Psoas muscle (tissue), 8 donors: Measurements from ENCODE around the gene VPS35L. TPM values are rescaled to one million over a fixed set of nuclear protein-coding genes. Genes with fewer than 3 reads are reported as not detected.

Experiments
- ATAC-seq, 4 donors: fragments of 200-7000 bp; cut with Tn5 transposase; one replicate each; pipeline ENCODE4 v1.9.1; 2020; ENCODE audit warnings: moderate library complexity in 3 of 4, mild to moderate bottlenecking in 2 of 4
- DNase-seq, 2 donors: peaks; one replicate each; pipeline ENCODE4 v3.0.0-alpha.2; 2020
- H3K27ac ChIP-seq: fragments of 200-600 bp; one replicate; pipeline ENCODE4 v1.8.0; 2022
- H3K27me3 ChIP-seq, 3 donors: fragments of 200-600 bp in 1 of 3; one replicate each; pipeline versions ENCODE4 v1.6.1 to v1.8.0; 2013 to 2022; ENCODE audit warnings: low read length in 2 of 3, mild to moderate bottlenecking in 2 of 3, moderate library complexity in 1 of 3; ENCODE audit not compliant: insufficient read depth in 3 of 3
- H3K36me3 ChIP-seq, 2 donors: fragments of 200-600 bp in 1 of 2; one replicate each; pipeline versions ENCODE4 v1.6.1 to v1.8.0; 2013 to 2022; ENCODE audit warnings: low read depth in 1 of 2, mild to moderate bottlenecking in 1 of 2, moderate library complexity in 1 of 2; ENCODE audit not compliant: insufficient read depth in 1 of 2
- H3K4me1 ChIP-seq: fragments of 200-600 bp; one replicate; pipeline ENCODE4 v1.8.0; 2022
- H3K4me3 ChIP-seq: fragments of 200-600 bp; one replicate; pipeline ENCODE4 v1.8.0; 2022; ENCODE audit warnings: mild to moderate bottlenecking
- H3K9me3 ChIP-seq: fragments of 200-600 bp; one replicate; pipeline ENCODE4 v1.8.0; 2022
- WGBS, 3 donors: extraction: QIAGEN DNeasy Blood & Tissue Kit; methylation state at CpG; one replicate each; pipeline versions ENCODE4 v1.1.6 to v1.1.7; 2013; 5-methylcytosine and 5-hydroxymethylcytosine counted together
- intact Hi-C, 2 donors: fragments of 100-400 bp; cut with DNase I; formaldehyde crosslinking; loops; one replicate each; pipeline versions ENCODE4 v1.11.0 to v1.14.2; 2022
- polyA plus RNA-seq, 3 donors: library from polyadenylated mRNA; stranded (reverse); fragments of 200-250 nt; gene quantifications; one replicate each; pipeline ENCODE4 v1.2.3, GENCODE V29; 2013
- total RNA-seq, 4 donors: library from RNA; stranded (reverse); fragmentation: NEBNext Ultra II Directional in 2 of 4; extraction: Animal tissue kit (Norgen Biotek cat#: 25700) in 2 of 4; gene quantifications; one replicate each; pipeline versions ENCODE4 v1.2.1 to v1.2.4, GENCODE V29; 2021 to 2023
- TF ChIP-seq, protein P1 (sequence below): fragments of 200-600 bp; IDR thresholded peaks from one replicate; pipeline ENCODE4 v1.8.0; 2022; ENCODE audit warnings: antibody characterized with exemption
- donor health status: healthy with polysubstance abuse.
- donor health status: DM: no; HTN: no; CAD: no; lungs with moderate emphysema.
- donor health status: Bipolar disorder and iron deficiency.
- donor health status: healthy.
- donor health status: DM: yes; HTN: yes; CAD: no.
- donor health status: DM: no; HTN: no; CAD: no.
- donor health status: DM: no; HTN: no; CAD: no.
- donor health status: DM: yes; HTN: yes; CAD: no.

The VPS35L gene
- total and polyA plus RNA-seq, 7 donors, result 12.6 to 34.6 (median 27.8) TPM

DNA sequence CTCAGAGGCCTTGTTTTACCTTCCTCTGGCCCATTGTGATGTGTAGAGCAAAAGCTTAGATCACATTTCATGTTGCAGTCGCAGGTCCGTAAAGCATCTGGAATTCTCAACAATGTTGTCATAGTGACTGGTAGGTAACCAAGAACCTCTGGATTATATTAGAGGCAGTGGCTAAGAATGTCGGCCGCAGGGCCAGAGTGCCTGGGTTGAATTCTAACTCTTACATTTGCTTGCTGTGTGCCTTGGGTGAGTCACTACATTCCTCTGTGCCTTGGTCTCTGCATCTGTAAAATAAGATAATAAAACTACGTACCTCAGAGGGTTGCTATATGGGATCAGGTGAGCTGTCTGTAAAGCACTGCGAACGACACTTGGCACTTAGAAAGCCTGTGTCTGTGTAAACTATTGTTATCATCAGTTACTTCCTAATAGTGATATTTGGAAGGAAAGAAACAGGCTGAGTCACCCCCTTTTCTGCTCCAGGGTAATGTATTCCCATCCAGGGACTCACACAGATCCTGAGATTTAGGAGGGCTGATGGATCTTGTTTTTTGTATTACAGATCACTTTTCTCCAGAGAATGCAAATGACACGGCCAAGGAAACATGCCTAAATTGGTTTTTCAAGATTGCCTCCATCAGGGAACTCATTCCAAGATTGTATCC, 52.2 kb downstream of the VPS35L start:
- ATAC-seq, result no peak
- H3K9me3 ChIP-seq, result no peaks in the 10 kb centered on the region
- H3K27me3 ChIP-seq, result no peaks in the 10 kb centered on the region
- 83 to 87% (median 86%) methylated on average over 8 of the region's 8 CpGs for WGBS, 3 donors
- peaks cover 25% of the 10 kb centered on the region for H3K4me1 ChIP-seq
- peaks cover 3 to 63% of the 10 kb centered on the region in 2 donors for H3K36me3 ChIP-seq
- TF ChIP-seq, protein P1, sequence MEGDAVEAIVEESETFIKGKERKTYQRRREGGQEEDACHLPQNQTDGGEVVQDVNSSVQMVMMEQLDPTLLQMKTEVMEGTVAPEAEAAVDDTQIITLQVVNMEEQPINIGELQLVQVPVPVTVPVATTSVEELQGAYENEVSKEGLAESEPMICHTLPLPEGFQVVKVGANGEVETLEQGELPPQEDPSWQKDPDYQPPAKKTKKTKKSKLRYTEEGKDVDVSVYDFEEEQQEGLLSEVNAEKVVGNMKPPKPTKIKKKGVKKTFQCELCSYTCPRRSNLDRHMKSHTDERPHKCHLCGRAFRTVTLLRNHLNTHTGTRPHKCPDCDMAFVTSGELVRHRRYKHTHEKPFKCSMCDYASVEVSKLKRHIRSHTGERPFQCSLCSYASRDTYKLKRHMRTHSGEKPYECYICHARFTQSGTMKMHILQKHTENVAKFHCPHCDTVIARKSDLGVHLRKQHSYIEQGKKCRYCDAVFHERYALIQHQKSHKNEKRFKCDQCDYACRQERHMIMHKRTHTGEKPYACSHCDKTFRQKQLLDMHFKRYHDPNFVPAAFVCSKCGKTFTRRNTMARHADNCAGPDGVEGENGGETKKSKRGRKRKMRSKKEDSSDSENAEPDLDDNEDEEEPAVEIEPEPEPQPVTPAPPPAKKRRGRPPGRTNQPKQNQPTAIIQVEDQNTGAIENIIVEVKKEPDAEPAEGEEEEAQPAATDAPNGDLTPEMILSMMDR, result no peak
- DNase-seq, result no peak
- H3K4me3 ChIP-seq, result no peak overlapping the region
- intact Hi-C loops, result no loop called here
- no peak overlapping the region for H3K27ac ChIP-seq

DNA sequence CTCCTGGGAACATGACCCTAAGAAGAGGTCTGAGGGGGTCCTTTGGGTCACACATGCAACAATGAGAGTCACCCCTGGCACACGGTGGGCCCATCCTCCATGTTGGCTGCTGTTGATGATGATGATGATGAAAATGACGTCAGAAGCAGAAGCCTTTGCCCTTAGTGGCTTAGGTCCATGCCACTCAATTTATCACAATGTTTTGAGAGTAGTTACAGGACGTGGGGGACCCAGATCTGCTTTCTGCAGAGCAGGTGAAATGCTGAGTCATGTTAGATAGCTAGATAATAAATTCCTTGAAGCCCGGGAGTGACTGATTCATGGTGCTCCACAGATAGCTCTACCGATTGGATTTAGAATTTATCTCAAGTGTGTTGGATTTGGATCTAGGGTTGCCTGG, 53.9 kb downstream of the VPS35L start:
- intact Hi-C loops, result no loop called here
- 85 to 91% (median 89%) methylated on average over 5 of the region's 5 CpGs for WGBS, 3 donors

DNA sequence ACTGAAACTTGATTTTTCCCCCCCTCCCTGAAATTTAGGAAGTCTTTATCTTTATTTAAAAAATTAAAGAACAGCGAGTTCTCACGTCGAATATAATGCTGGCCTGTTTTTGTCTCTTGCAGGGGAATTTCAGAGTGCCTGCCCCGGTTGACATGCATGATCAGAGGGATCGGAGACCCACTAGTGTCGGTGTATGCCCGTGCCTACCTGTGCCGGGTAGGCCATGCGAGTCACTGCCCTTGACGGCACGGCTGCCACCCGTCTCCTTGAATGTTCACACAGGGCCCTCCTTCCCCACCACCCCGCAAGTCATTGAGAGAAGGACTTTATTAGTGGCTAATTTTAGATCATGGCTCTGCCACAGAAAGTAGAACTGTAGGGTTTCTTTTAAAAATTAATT, 54.7 kb downstream of the VPS35L start:
- no peak overlapping the region for H3K27ac ChIP-seq
- ATAC-seq (no peak), DNase-seq (no peak)
- H3K27me3 ChIP-seq, result no peaks in the 10 kb centered on the region
- WGBS, 3 donors, result 96 to 97% (median 96%) methylated on average over 13 of the region's 13 CpGs
- TF ChIP-seq, protein P1, result no peak
- H3K4me3 ChIP-seq, result no peak overlapping the region
- no peaks in the 10 kb centered on the region for H3K9me3 ChIP-seq
- peaks cover 3 to 71% of the 10 kb centered on the region in 2 donors for H3K36me3 ChIP-seq
- H3K4me1 ChIP-seq, result peaks cover 18% of the 10 kb centered on the region
- intact Hi-C loops, result no loop called here

More for the DNA sequence above, 53.9 kb downstream of the VPS35L start:
- Histone ChIP-seq H3K4me1 (peaks cover 25% of the 10 kb centered on the region), H3K27ac (no peak overlapping the region), H3K36me3 (peaks cover 3 to 69% of the 10 kb centered on the region in 2 donors), H3K27me3 (no peaks in the 10 kb centered on the region), H3K9me3 (no peaks in the 10 kb centered on the region), H3K4me3 (no peak overlapping the region)
- ATAC-seq (no peak), DNase-seq (no peak)
- TF ChIP-seq, protein P1, result no peak

DNA sequence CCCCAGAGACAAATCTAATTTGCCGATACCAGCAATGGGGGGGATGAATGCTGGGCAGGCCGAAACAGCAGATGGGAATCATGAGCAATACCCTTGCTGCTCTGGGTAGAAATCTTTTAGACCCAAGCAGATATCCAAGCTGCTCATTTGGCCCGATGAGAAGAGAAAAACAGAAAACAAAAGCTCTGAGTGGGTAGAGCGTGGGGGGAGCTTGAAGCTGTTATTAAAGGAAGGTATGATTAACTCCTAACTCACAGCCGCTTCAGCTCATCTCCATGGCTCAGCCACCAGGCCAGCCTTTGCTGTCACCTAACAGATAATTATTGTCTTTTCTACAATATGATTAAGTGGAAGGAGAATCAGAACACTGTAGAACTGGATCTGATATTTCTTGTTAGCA, 58.3 kb downstream of the VPS35L start:
- Histone ChIP-seq H3K27ac (no peak overlapping the region), H3K4me1 (no peaks in the 10 kb centered on the region), H3K4me3 (no peak overlapping the region), H3K36me3 (peaks cover 0 to 95% of the 10 kb centered on the region in 2 donors), H3K9me3 (no peaks in the 10 kb centered on the region), H3K27me3 (no peaks in the 10 kb centered on the region)
- no peak for ATAC-seq
- TF ChIP-seq, protein P1, result no peak
- WGBS, 3 donors, result 92 to 96% (median 93%) methylated on average over 5 of the region's 5 CpGs
- no peak for DNase-seq
- intact Hi-C loops, result no loop called here

DNA sequence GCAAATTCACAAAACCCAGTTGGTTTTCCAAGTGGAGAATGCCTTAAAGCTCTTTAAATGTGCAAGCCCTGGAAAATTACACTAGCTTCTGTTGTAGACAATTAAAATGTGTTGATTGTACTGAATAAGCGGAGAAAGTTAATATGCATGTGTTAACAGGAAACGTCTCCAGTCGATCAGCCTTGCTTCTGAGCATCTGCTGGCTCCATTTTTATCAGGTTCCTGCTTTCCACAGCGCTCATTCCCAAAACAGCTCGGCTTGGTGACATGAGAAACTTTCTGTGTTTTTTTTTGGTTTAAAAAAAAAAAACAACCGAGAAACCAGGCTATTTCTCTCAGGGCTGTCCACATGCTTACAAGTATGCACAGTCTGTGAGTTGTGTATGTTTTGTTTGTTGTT, 60.7 kb downstream of the VPS35L start:
- DNase-seq (no peak), ATAC-seq (no peak)
- WGBS, 3 donors, result 81 to 85% (median 85%) methylated on average over 6 of the region's 6 CpGs
- intact Hi-C loops, result no loop called here
- Histone ChIP-seq H3K4me1 (no peaks in the 10 kb centered on the region), H3K4me3 (no peak overlapping the region), H3K27ac (no peak overlapping the region), H3K27me3 (no peaks in the 10 kb centered on the region), H3K9me3 (no peaks in the 10 kb centered on the region), H3K36me3 (peaks cover 0 to 89% of the 10 kb centered on the region in 2 donors)
- TF ChIP-seq, protein P1, result no peak
